NCI-H2171 treated with DMSO at 0.1 percent for 48 hours (cell line): Measurements from ENCODE around the gene MBNL1.
"Not testable (repeated sequence)": the region's sequence is repeated elsewhere in the genome, so short reads cannot be mapped to it uniquely, and the experiment has no call there.

Source experiments
- DNase-seq: peaks from one replicate; lab custom pipeline; 2025; lab: John Stamatoyannopoulos, UW

MBNL1 gene

GRCh38 chr3:152319831-152320617, 51.3 kb downstream of the MBNL1 start:
- DNase-seq, result no peak

- no peak for DNase-seq
These were observed 52.6 kb downstream of the MBNL1 start for GRCh38 chr3:152321200-152321954.

GRCh38 chr3:152321955-152322377, 53.2 kb downstream of the MBNL1 start:
- no peak for DNase-seq

DNA sequence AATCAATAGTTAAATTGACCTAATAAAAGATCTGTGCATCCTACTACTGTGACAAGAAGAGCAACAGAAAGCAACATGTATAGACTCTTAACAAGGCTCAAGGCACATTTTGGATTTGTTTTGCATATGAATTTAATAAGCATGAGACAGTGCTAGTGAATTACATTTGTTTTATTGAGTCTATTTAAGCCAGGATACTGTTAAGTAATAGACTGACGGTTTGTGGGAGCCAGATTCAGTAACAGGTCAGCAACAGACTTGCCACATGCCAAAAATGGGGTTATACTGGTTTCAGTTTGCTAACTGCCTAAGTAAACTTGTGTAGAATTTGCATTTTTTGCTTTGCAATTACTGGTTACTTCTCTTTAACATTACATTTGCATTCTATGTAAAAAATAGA, 54.0 kb downstream of the MBNL1 start:
- no peak for DNase-seq

DNA sequence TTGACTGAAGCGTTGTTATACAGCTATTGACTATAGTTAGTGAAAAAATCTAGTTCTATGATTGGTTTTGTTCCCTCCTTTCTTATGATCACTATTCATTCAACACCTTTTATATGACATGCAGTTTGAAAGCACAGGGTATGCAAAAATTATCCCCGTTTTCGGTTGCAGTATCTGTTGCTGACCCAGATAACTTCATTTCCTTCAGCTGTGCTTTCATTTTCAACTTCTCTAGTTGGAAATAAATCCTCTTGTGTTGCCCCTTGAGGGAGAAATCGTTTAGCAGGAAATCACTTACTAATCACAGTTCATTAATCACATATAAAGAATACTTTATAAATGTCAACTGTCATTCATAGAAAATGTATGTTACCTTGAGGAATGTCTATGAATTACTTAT, 55.1 kb downstream of the MBNL1 start:
- no peak for DNase-seq

- DNase-seq, result no peak
These were observed 56.4 kb downstream of the MBNL1 start for GRCh38 chr3:152325136-152325535.

DNA sequence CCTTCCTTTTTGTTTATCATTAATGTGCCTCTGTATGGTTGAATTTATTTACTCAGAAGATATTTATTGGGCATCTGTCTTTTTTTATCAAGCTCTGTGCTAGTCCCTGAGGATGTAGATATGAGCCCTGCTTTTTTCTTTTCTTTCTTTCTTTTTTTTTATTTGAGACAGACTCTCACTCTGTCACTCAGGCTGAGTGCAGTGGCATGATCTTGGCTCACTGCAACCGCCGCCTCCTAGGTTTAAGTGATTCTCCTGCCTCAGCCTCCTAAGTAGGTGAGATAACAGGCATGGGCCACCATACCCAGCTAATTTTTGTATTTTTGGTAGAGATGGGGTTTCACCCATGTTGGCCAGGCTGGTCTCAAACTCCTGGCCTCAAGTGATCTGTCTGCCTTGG, 58.5 kb downstream of the MBNL1 start:
- DNase-seq, result no peak

- DNase-seq, result no peak
These were observed 60.1 kb downstream of the MBNL1 start for GRCh38 chr3:152328841-152329240.

- DNase-seq, result no peak
These were observed 61.8 kb downstream of the MBNL1 start for GRCh38 chr3:152330559-152330958.

- no peak for DNase-seq
These were observed 62.4 kb downstream of the MBNL1 start for GRCh38 chr3:152331018-152331541.

- DNase-seq, result no peak
These were observed 63.3 kb downstream of the MBNL1 start for GRCh38 chr3:152331998-152332397.

DNA sequence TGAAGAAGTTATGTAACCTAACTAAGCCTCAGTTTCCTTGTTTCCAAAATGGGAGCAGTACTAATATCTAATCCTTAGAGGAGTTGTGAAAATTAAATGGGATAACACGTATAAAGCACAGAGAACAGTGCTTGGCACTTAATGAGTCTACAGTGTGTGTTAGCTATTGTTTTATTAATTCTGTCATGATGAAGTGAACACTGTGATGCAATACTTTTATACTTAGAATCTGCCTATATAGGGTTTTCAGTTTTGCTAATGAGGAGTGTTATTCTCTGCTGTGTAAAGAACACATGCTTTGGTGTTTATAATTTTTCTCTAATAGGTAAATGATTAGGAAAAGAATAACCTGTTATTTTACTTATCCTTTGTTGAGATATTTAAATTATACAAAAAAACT, 65.2 kb downstream of the MBNL1 start:
- DNase-seq, result no peak

GRCh38 chr3:152334761-152335160, 66.0 kb downstream of the MBNL1 start:
- no peak for DNase-seq

GRCh38 chr3:152335273-152335672, 66.5 kb downstream of the MBNL1 start:
- DNase-seq, result no peak

DNA sequence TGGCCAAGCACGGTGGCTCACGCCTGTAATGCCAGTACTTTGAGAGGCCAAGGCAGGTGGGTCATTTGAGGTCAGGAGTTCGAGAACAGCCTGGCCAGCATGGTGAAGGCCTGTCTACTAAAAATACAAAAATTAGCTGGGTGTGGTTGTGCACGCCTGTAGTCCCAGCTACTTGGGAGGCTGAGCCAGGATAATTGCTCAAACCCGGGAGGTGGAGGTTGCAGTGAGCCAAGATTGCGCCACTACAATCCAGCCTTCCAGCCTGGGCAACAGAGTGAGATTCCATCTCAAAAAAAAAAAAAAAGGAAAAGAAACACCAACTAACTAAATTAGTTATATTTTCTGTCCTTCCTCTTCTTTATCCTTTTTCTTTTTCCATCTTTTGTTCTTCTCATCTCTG, 68.6 kb downstream of the MBNL1 start:
- not testable (repeated sequence) for DNase-seq

GRCh38 chr3:152338159-152338720, 69.5 kb downstream of the MBNL1 start:
- no peak for DNase-seq

- DNase-seq, result no peak
These were observed 71.3 kb downstream of the MBNL1 start for GRCh38 chr3:152339881-152340505.

- DNase-seq, result no peak
These were observed 76.5 kb downstream of the MBNL1 start for GRCh38 chr3:152345233-152345632.

DNA sequence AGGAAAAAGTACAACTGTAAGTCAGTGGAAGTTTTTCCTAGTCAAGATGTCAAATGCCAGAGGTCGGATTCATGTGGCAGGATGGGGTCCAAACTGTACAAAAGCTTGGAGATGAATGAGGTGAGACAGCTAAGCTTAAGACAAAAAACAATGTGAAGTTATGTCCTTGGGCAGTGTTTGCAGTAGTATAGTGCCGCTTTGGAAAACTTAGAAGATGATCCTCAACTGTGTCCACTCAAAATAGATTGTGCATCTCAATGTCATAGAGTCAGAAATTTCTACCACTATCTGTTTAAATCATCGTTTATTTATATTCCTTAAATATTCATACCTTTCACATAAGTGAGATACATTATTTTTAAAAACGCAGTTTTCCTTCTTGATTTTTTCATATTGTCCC, 77.3 kb downstream of the MBNL1 start:
- no peak for DNase-seq

GRCh38 chr3:152346740-152347139, 78.0 kb downstream of the MBNL1 start:
- no peak for DNase-seq

- DNase-seq, result no peak
These were observed 79.9 kb downstream of the MBNL1 start for GRCh38 chr3:152348436-152349177.

DNA sequence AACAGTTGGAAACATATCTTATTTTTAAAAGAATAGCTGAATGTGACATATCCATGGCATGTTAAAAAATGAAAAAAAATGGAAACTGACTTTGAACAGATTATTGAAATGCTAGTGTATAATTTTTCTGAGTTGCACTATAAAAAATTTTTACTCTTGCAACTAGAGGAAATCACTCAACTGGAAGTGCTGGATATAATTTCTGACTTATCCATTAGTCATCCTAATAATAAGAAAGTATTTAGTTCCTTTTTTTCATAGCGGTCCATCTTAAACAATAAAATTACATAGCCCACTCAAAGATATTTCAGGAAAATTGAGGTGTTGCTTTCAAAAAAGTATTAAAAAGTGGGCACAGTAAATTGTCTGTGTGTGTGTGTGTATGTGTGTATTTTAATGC, 80.7 kb downstream of the MBNL1 start:
- no peak for DNase-seq
